RCC 7860 (cell line): ENCODE results near the gene SCAMP4.

ENCODE experiments used
- DNase-seq: peaks from one replicate; pipeline ENCODE4 v3.0.0-alpha.2; 2015; ENCODE audit warnings: low spot score
- FAIRE-seq: peaks from 2 replicates; lab custom pipeline; 2012; peaks lifted over from hg19 to GRCh38; lab: Jason Lieb, UNC

The SCAMP4 gene

DNA sequence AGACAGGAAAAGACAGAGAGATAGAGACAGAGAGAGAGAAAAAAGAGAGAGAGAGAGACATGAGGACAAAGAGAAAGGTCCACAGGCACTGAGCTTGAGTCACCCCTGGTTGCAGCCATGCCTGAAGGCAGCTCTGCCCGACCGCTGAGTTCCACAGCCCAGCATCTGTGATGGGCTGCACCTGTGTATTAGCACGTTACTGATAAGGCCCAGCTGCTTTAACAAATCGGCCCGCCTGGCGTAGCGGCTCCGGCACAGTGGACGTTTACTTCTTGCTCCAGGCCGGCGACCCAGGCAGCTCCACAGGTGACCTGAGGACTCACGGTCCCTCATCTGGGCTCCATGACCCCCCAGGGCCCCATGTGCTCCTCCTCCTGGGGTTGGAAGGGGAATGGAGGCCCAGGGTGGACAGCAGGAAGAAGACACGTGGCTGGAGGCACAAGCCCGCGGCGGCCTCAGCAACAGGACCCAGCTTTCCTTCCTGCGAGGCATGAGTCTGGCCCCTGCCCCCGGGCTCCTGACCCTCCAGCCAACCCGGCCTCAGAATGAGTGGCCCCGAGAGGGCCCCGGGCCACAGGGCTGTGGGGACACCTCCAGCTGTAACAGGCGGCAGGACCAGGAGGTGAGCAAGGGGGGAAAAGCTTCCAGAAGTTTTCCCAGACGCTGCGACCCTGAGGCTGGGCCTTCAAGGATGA lies 31.9 kb downstream of the SCAMP4 start:
- FAIRE-seq (no peak), DNase-seq (no peak)

DNA sequence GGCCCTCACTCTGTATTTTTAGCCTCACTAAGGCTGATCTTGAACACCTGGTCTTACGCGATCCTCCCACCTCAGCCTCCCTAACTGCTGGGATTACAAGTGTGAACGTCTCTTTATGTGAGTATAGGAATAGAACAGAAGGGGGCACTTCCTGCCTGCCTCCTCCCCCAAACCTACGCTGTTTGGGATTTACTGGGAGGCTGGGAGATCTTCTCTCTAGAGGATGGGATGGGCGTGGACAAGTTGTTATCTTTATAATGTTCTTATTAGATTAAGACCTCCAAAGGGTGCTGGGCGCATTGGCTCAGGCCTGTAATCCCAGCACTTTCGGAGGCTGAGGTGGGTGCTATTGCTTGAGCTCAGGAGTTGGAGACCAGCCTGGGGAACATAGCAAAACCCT lies 32.9 kb downstream of the SCAMP4 start:
- no peak for FAIRE-seq
- DNase-seq, result no peak

- no peak for DNase-seq
- no peak for FAIRE-seq
Measured at GRCh38 chr19:1941146-1942077, 36.2 kb downstream of the SCAMP4 start, which contains the start of gene CSNK1G2. CSNK1G2 (plus strand) TSS chr19:1941172; CDS start chr19:1969773, 28,601 bp downstream.

- DNase-seq (peak; percentile 44), FAIRE-seq (no peak)
Measured at GRCh38 chr19:1942078-1942933, 37.1 kb downstream of the SCAMP4 start.

DNA sequence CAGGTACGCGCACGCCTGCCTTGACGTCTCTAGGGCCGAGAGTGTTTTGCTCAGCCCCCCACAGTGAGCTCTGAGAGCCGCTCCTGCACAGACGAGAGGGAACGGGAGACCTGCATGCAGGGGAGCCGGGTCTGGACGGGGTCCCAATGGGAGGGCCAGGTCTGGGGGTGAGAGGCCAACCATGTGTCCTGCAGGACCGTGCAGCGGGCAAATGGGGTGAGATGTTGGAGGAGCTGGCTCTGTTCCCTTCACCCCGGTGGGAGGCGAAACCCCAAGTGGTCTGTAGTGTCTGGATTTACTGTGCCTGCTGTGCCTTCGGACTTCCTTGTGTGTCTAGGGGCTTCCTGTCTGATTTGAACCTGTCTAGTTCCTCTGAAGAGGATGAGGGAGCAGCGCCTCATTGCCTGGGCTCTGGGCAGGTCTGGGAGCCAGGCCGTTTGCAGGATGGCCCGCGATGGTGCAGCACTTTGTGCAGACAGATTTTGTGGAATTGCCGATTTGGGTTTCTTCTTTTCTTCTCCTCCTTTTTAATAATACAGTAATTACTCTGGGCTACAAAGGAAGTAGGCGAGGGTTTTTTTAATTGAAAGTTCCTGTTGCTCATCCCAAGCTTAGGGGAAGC lies 37.8 kb downstream of the SCAMP4 start:
- DNase-seq (no peak), FAIRE-seq (no peak)

- no peak for DNase-seq
- no peak for FAIRE-seq
Measured at GRCh38 chr19:1943661-1944087, 38.5 kb downstream of the SCAMP4 start.

DNA sequence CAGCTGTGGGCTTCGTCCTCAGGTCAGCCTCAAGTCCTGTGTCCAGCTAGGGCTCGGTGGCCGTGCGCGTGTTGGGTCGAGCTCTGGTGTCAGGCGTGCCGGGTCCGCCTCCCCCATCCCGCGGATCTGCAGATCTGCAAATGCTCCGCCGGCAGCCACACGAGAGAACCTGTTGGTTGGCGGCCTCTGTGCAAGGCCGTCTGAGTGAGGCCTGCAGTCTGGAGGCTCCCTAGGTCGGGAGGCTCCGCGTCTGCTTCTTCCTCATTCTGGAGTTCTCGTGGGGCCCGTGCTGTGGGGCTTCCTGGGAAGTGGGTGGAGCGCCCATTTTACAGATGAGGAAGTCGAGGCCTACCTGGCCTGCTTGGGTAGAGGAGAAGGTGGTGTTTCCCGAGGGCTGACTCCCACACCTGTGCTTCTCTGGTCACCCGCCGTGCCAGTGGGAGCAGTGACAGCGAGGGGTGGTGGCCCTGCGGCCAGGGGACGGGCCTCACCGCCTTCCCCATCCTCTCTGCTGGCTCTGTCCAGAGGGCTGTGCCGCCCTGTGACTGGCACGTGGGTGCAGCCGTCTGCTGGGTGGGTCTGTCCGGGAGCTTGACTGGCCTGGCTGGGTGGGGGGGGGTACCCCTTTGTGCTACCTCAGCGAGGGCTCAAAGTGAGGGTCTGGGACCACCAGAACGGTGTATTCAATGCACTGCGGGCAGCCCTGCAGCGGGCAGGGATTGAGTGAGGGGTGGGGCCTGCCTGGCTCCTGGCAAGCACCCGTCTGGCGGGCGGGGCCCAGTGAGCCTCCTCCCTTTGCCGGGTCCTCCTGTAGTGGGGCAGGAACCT lies 39.1 kb downstream of the SCAMP4 start:
- FAIRE-seq (no peak), DNase-seq (no peak)

DNA sequence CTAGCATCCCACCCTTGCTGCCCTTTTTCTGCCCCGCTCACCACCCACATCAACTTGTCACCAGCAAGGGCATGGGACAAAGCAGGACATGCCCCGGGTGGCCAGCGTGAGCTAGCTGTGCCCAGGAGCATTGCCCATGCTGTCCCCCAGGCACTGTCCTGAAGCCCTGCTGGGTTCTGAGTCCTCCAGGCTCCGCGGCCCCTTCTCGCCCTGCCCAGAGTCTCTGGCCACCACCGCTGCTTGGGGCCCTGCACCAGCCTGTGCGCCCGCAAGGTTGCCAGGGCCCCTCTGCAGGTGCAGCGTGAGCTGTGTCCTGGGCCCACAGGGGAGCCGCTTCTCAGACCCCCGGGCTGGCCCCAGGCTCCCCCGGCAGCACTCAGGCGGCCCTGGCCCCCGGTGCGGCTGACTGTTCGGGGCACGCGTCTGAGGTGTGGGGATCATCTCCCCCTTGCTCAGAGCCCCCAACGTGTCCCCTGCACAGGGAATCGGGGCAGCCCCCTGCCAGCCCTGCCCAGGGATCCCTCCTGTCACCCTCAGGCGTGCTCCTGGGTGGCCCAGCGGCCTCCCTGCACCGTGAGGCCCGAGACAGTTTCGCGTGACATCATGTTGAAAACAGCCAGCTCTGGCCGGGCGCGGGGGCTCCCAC lies 39.8 kb downstream of the SCAMP4 start:
- no peak for FAIRE-seq

DNA sequence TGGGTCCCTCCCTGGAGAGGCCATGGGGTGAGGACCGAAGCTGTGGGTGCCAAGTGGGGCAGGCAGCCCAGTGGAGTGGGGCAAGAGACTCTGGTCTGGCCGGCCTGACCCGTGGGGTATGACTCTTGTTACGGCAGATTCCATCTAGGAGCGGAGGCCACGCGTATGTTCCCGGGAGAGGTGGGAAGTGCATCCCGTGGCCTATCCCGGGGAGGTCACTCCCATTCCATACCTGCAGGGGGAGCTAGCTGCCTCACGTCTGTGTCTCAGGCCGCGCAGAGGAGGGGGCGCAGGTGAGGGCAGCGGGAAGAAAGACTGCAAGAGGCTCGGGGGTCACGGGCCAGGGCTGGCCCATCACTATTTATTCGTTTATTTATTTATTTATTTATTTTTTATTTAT lies 40.7 kb downstream of the SCAMP4 start:
- DNase-seq, result no peak
- FAIRE-seq, result no peak

More for the DNA sequence above, 39.8 kb downstream of the SCAMP4 start:
- DNase-seq, result no peak

GRCh38 chr19:1947651-1948209 lies 42.5 kb downstream of the SCAMP4 start:
- DNase-seq, result no peak
- FAIRE-seq, result no peak

GRCh38 chr19:1949304-1950101 lies 44.3 kb downstream of the SCAMP4 start:
- DNase-seq (no peak), FAIRE-seq (no peak)

DNA sequence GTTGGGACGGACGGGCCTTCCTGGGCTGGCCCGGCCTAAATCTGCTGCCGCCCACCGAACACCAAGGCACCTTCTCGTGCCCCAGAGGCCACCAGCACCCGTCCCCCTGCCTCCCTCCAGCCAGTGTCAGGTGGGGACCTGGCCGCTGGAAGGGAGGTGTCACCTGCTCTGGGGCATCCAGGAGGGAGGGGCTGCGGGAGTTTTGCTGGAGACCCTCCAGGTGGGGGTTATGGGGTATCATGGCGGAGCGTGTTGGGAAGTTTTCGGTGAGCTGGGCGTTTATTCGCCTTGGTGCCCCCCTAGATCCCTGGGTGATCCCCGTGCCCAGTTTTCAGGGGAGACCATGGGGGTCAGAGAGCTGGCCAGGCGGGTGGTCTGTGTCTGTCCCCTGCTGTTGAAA lies 45.4 kb downstream of the SCAMP4 start:
- DNase-seq (no peak), FAIRE-seq (no peak)

GRCh38 chr19:1952635-1953034 lies 47.4 kb downstream of the SCAMP4 start:
- FAIRE-seq, result no peak
- no peak for DNase-seq

- DNase-seq (no peak), FAIRE-seq (no peak)
Measured at GRCh38 chr19:1953037-1953436, 47.8 kb downstream of the SCAMP4 start.

GRCh38 chr19:1953441-1954094 lies 48.4 kb downstream of the SCAMP4 start:
- FAIRE-seq (no peak), DNase-seq (no peak)

GRCh38 chr19:1954532-1954933 lies 49.3 kb downstream of the SCAMP4 start:
- FAIRE-seq (no peak), DNase-seq (no peak)
